Endothelial cell of hepatic sinusoid (primary cell): Measurements from ENCODE around the gene DNAH17.

Experiments used
- in situ Hi-C: cut with HindIII; loops from 2 replicates; pipeline ENCODE4 v1.10.0; 2017; ENCODE audit warnings: low sequenced_read_pairs

DNAH17 gene

GRCh38 chr17:78486228-78486802 is 90.9 kb downstream of the DNAH17 start:
- in situ Hi-C loops, result loop anchor here (5.0 kb wide), 2 partner anchors 44 to 116 kb away; no protein-coding TSS in a partner anchor

- in situ Hi-C loops, result loop anchor here (5.0 kb wide), 2 partner anchors 43 to 117 kb away; no protein-coding TSS in a partner anchor
Measured at GRCh38 chr17:78485290-78486168, 91.7 kb downstream of the DNAH17 start.

GRCh38 chr17:78484271-78485246 is 92.6 kb downstream of the DNAH17 start:
- in situ Hi-C loops, result loop anchor here (5.0 kb wide), 3 partner anchors 42 to 223 kb away; no protein-coding TSS in a partner anchor

DNA sequence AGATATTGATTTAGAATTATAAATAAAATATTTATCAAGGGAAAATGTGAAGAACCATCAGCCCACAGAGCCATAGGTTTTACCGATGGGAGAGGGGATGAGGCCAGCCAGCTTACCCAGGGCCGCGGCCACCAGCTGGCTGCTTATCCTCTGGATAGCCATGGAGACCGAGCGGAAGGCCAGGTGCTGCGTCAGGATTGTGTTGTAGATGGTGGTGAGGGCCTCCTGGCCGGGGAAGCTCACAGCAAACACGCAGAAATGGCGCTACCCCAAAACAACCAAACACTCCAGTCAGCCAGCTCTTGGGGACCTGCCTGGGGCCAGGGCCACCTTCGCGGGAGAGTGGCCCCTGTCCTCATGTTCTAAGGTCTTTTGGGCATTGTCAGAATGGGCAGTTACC is 97.8 kb downstream of the DNAH17 start:
- in situ Hi-C loops, result no loop called here

GRCh38 chr17:78478757-78479297 is 98.4 kb downstream of the DNAH17 start:
- in situ Hi-C loops, result no loop called here

DNA sequence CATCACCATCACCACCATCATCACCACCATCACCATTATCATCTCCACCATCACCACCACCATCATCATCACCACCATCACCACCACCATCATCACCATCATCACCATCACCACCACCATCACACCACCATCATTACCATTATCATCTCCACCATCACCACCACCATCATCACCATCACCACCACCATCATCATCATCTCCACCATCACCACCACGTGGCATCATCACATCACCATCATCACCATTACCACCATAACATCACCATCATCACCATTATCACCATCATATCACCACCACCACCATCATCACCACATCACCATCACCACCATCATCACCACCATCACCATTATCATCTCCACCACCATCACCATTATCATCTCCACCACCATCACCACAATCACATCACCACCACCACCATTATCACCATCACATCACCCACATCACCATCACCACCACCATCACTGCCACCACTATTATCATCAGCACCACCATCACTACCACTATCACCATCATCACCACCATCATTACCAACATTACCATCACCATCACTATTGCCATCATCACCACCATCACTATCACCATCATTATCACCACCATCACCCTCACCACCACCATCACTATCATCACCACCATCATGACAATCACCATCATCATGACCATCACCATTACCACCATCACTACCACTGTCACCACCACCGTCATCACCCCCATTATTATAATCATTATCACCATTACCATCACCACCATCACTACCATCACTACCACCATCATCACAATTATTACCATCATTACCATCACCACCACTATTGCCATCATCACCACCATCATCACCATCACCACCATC is 99.1 kb downstream of the DNAH17 start:
- in situ Hi-C loops, result no loop called here

DNA sequence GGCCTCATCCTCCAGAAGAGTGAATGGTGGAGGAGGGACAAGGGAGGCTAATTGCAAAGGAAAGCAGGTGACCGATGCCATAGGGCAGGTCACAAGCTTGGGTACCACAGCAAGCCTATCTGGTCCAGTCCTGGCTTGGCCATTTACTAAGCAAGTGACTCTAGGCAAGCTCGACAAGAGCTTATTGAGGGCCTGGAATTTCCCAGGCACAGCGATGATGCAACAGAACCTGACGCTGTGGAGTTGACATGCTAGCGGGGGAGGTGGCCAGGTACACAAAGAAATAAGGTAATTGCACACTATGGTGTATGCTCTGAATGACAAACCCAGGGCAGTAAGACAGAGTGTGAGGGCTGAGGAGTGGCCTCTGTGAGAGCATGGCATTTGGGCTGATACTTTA is 100.2 kb downstream of the DNAH17 start:
- in situ Hi-C loops, result no loop called here

DNA sequence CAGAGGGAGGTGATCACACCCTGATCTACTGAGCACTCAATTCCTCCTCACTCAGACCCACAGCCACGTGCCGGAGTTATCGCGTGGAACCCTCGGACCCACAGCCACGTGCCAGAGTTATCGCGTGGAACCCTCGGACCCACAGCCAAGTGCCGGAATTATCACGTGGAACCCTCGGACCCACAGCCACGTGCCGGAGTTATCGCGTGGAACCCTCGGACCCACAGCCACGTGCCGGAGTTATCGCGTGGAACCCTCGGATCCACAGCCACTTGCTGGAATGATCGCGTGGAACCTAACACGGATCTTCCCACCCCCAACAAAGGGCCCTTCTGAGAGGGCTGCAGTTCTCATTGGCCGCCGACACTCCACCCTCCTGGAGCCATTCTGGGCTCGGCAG is 101.0 kb downstream of the DNAH17 start:
- in situ Hi-C loops, result no loop called here

DNA sequence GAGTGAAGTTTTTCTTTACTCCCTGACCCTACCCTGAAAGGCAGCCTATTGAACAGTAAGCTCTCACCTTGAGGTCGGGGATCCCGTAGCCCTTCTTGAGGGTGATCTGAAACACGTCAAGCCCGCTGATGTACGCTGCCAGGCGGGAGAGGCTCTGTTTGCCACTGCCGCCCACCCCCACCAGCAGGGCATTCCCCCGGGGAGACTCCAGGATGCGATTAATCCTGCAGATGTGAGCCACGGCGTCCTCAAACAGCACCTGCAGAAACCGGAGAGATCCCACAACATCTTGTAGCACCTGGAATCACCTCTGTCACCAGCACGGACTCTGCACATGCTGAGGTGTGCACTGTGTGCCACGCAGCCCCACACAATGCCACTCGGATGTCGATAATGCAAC is 102.0 kb downstream of the DNAH17 start:
- in situ Hi-C loops, result no loop called here

GRCh38 chr17:78474614-78475146 is 102.5 kb downstream of the DNAH17 start:
- in situ Hi-C loops, result no loop called here

DNA sequence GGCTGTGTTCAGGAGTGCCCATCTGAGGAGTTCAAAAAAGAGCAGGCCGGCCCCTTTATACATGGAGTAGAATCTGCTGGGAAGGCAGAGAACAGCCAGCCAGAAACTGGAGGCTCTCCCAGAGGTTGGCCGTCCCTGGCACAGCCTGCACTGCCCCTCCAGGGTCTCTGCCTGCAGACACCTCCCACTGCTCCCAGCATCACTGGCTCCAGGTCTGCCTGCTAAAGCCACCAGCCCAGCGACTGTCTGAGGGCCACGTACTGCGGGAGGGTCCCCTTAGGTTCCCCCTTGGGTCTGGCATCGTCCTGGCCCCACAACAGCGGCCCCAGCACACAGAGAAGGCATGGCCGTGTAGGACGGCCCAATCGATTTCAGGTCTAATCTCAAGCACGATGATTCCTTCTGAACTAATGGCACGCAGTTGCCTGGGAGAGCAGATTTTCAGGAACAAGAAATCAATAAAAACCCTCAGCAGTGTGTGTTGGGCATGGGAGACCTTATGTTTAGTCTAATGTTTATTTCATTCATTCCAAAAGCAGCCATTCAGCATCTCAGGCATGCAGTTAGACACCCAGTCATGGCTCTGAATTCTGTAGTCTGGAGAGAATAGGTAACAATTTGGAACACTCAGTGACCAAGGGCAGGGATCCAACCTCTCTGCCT is 103.1 kb downstream of the DNAH17 start:
- in situ Hi-C loops, result no loop called here

DNA sequence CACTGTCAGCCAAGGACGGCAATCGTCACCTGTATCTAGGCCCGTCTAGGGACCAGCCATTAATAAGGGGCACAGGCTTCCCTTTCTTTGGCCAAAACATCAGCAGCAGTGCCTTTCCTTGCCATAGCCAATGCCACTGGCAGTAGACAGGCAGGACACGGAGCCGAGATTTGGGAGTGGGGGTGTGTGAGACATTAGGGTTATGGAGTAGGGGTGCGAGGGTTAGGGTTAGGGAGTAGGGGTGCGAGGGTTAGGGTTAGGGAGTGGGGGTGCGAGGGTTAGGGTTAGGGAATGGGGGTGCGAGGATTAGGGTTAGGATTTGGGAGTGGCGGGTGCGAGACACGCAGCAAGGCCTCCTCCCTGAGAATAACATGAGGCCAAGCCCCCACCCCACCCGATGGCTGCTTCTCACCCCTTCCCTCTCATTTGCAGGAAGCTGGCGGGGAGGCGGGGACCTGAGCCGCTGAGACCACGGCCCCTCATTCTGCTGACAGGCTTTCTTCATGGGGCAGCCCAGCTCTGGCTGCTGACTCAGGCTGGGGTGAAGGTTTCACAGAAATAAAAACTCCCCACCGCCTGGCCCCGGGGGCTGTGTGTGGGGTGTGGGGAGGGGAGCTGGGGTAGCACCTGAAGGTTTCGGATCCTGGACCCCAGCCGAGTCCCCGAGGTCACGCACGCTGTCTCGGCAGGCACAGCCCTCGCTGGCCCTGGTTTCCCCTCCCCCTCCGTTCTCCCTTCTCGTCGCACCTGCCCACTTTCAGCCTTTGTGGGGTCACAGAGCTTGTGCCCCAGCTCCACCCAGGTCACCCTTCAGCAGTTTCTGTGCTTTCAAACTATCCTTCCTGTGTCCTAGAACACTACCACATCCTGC is 104.9 kb downstream of the DNAH17 start:
- in situ Hi-C loops, result no loop called here

- in situ Hi-C loops, result no loop called here
Measured at GRCh38 chr17:78471635-78472034, 105.6 kb downstream of the DNAH17 start.

GRCh38 chr17:78469443-78469842 is 107.8 kb downstream of the DNAH17 start:
- in situ Hi-C loops, result no loop called here

DNA sequence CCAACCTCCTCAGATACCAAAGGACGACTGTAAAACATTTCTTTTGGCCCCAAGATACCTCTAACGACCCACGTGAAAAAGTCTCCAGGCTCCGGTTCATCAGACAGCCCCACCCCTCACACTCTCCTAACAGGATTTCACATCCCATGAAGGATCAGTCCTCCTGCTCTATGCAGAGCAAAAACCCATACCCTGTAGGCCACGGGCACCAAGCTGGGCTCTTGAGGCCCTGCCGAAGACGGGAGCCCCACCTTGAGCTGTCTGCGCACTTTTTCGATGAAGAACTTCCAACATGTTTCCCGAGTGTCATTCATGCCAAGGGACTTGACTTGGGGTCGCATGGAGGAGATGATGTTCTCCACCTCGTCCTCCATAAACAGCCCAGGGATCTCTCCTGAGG is 108.8 kb downstream of the DNAH17 start:
- in situ Hi-C loops, result no loop called here

DNA sequence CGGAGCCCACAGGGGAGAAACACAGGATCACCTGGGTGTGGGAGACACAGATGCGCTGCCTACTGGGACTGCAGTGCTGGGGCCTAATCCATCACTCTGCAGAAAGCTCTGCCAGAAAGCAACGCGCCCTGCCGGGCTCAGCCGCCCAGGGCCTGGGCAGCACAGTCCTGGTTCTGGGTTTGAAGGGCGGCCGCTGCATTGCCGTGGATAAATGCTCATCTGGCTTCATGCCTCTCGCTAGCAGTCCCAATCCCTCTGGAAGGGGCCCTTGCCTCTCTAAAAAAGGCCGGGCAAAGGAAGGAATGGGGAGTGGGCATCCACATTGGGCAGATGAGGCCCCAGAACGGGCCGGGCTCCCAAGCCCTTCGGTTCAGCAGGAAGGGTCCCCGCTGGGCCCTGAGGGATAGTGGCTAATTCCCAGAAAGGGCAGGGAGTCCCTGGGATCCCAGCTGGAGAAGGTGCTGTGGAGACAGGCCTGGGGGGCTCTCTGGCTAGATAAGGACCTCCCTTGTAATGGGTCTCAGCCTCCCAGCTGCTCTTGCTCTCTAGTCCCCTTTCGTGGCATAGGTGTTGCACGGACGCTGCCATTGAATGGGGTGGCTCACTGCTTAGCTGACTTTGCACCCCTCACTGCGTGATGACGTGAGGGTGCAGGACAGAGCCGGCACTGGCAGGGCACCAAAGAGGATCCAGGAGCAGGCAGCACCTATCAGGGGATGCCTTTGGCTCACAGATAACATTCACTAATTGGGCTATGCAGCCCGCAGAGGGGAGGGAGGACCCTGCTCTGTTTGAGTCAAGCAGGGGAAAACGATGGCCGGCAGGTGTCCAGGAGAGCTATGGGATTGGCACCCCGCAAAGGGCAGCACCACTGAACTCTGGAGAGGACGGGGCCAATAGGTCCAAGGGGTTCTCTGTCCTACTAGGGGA is 110.1 kb downstream of the DNAH17 start:
- in situ Hi-C loops, result no loop called here
